Right lung (tissue), 10 donors: ENCODE results near the gene PEDS1. TPM values are rescaled to one million over a fixed set of nuclear protein-coding genes. Genes with fewer than 3 reads are reported as not detected.
"Not testable (repeated sequence)": the region's sequence is repeated elsewhere in the genome, so short reads cannot be mapped to it uniquely, and the experiment has no call there.

Source experiments
- DNase-seq, 2 donors: peaks; one replicate each; pipeline ENCODE4 v3.0.0-alpha.2; 2013
- long read RNA-seq, 8 donors: transcript quantifications; one replicate each; lab custom pipeline, GENCODE V29; 2026
- polyA plus RNA-seq, 5 donors: library from polyadenylated mRNA; unstranded; fragments of 120-200 nt; gene quantifications; one replicate each; pipeline versions ENCODE4 v1.2.1 to v1.2.3, GENCODE V29; 2013; ENCODE audit warnings: inconsistent platforms in 1 of 5, low replicate concordance in 1 of 5; ENCODE audit not compliant: insufficient read length in 5 of 5, insufficient read depth in 1 of 5

Gene PEDS1
- 10 to 100 TPM; 26.5 to 37.4 (median 27.5) TPM for polyA plus RNA-seq
- long read RNA-seq, donor 1, full-length matches to known transcripts = 16 of 16 reads
- long read RNA-seq, donor 1, partial matches to known transcripts = 0 of 16 reads
- long read RNA-seq, donor 1, other reads (novel, unspliced or antisense) = 0 of 16 reads
- long read RNA-seq, donor 2, full-length matches to known transcripts = 8 of 8 reads
- long read RNA-seq, donor 2, partial matches to known transcripts = 0 of 8 reads
- long read RNA-seq, donor 2, other reads (novel, unspliced or antisense) = 0 of 8 reads
- long read RNA-seq, donor 3, full-length matches to known transcripts = 9 of 9 reads
- long read RNA-seq, donor 3, partial matches to known transcripts = 0 of 9 reads
- long read RNA-seq, donor 3, other reads (novel, unspliced or antisense) = 0 of 9 reads
- long read RNA-seq, donor 4, full-length matches to known transcripts = 2 of 2 reads
- long read RNA-seq, donor 4, partial matches to known transcripts = 0 of 2 reads
- long read RNA-seq, donor 4, other reads (novel, unspliced or antisense) = 0 of 2 reads
- long read RNA-seq, donor 5, full-length matches to known transcripts = 7 of 7 reads
- long read RNA-seq, donor 5, partial matches to known transcripts = 0 of 7 reads
- long read RNA-seq, donor 5, other reads (novel, unspliced or antisense) = 0 of 7 reads
- long read RNA-seq, donor 6, full-length matches to known transcripts = 10 of 10 reads
- long read RNA-seq, donor 6, partial matches to known transcripts = 0 of 10 reads
- long read RNA-seq, donor 6, other reads (novel, unspliced or antisense) = 0 of 10 reads
- long read RNA-seq, donor 7, full-length matches to known transcripts = 8 of 14 reads
- long read RNA-seq, donor 7, partial matches to known transcripts = 6 of 14 reads
- long read RNA-seq, donor 7, other reads (novel, unspliced or antisense) = 0 of 14 reads
- long read RNA-seq, donor 8, full-length matches to known transcripts = 3 of 3 reads
- long read RNA-seq, donor 8, partial matches to known transcripts = 0 of 3 reads
- long read RNA-seq, donor 8, other reads (novel, unspliced or antisense) = 0 of 3 reads

DNA sequence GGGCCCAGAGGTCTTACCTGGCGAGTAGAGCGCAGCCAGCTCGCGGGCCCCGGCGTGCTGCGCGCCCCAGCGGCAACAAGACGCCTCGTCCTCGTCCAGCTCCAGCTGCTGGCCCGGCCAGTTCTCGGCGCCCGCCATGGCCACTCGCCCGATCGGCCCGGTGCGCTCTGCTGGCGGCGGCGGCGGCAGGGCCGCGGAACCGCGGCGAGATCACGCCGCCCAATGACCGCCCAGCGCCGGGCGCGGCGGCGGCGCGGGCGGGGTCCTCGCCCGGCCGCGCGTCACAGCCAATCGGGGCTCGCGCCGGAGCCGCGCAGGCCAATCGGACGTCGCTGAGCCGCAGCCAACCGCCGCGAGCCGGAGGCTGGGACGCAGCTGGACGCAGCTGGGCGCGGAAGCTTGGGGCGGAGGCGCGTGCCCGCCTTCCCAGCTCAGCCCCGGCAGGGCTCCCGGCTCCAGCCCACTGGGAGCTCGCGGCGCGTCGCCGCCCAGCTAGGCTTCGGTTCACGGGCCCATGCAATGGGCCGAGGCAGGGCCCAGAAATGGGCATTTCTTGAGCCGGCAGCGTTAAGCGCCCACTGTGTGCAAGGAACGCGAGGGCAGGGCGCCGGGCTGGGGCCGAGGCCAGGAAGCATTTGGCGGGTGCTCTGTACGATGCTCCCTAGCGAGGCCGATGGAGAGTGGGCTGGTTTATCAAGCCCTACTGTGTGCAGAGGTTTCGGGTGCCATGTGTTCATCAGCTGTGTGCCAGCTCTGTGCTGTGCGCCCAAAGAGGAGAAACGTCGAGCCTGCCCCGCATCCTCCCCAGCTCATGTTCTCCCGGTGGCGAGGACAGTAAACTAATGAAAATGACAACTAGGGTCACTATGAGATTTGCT, at the start of gene PEDS1:
TSS of gene PEDS1 (minus strand) at position 224 of the 878 bp plus-strand sequence. CDS start at position 138, 86 bp downstream.
- DNase-seq = peak; percentile 94 to 95

- DNase-seq = no peak
These were observed 49.2 kb upstream of the PEDS1 start for GRCh38 chr20:50202677-50203076.

DNA sequence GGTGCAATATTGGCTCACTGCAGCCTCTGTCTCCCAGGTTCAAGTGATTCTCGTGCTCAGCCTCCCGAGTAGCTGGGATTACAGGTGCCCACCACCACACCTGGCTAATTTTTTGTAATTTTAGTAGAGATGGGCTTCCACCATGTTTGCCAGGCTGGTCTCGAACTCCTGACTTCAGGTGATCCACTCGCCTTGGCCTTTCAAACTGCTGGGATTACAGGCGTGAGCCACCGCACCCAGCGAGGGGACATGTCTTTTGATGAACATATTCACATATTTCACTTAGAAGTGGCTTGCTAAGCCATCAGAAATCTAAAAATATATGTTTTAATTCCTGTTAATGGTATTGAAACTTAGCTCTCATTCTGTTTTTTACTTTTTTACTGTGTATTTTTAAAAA, 48.2 kb upstream of the PEDS1 start:
- DNase-seq = not testable (repeated sequence)

DNA sequence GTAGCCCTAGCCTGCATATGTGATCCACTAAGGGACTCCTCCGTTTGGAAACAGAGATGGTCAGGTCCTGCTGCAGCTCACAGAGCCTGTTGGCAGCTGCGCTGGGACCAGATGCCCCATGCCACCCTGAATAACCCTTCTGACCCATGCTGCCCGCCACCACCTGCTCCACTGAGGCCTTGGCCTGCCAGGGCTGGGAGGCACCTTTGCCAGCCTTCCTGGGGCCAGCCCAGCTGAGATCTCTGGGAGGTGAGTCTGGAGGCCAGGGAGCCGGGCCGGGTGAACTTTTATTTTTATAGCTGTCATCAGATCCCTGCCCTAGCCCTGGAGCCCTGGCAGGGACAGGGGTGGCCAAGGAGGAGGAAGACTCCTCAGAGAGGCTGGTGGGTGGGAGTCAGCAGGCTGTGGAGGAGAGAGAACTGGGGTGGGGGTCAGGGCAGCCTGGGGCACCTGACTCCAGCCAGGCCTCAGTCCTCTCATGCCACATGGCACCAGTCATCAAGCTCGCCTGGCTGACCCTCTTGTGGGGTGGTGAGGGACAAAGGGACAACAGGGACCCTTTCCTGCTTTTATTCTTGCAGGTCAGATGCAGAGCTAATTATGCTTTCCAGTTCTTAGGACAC, 47.1 kb upstream of the PEDS1 start:
- no peak for DNase-seq

GRCh38 chr20:50199703-50200102, 46.2 kb upstream of the PEDS1 start:
- no peak for DNase-seq

GRCh38 chr20:50198716-50199115, 45.2 kb upstream of the PEDS1 start:
- DNase-seq = no peak

DNA sequence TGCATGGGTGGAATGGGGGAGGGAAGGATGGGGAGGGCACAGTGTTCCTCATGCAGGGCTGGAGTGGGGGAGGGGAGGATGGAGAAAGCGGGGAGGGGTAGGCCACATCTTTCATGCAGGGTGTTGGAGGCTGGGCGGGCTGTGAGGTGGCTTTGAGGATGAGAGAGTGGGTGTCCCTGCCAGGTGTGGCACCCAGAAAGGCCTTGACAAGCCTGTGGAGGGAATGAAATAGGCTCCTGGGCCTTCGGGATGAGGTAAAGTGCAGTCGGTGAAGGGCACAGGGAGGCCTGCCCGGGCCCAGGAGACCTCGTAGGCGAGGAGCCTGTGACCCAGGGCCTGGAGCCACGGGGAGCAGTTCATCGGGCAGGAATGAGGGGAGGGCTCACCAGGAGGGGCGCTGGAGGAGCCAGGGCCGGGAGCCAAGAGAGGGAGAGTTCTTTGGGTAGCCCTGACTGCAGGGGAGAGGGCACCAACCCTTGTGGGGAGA, 44.7 kb upstream of the PEDS1 start:
- DNase-seq = no peak

DNA sequence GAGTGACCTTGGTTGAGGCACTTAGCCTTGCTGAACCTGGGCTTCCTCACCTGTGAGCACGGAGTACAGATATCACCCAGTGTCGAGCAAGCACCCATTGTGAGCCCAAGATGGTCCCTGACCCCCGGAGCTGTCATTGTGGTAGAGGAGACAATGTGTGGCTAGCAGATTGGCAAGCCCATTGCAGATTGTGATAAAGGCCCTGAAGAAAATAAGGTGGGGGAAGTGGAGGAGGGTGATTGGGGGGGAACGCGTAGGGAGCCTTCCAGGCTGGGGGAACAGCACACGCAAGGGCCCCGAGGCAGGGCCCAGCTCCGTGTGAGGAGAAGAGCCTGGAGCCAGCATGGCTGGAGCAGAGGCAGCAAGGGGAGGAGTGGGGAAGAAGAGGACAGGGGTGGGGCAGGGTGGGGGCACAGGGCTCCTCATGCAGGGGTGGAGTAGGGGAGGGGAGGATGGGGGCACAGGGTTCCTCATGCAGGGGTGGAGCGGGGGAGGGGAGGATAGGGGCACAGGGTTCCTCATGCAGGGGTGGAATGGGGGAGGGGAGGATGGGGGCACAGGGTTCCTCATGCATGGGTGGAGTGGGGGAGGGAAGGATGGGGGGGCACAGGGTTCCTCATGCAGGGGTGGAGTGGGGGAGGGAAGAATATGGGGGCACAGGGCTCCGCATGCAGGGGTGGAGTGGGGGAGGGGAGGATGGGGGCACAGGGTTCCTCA, 44.1 kb upstream of the PEDS1 start:
- no peak for DNase-seq

GRCh38 chr20:50196896-50197295, 43.4 kb upstream of the PEDS1 start:
- DNase-seq = no peak

GRCh38 chr20:50196248-50196647, 42.7 kb upstream of the PEDS1 start:
- DNase-seq = no peak

DNA sequence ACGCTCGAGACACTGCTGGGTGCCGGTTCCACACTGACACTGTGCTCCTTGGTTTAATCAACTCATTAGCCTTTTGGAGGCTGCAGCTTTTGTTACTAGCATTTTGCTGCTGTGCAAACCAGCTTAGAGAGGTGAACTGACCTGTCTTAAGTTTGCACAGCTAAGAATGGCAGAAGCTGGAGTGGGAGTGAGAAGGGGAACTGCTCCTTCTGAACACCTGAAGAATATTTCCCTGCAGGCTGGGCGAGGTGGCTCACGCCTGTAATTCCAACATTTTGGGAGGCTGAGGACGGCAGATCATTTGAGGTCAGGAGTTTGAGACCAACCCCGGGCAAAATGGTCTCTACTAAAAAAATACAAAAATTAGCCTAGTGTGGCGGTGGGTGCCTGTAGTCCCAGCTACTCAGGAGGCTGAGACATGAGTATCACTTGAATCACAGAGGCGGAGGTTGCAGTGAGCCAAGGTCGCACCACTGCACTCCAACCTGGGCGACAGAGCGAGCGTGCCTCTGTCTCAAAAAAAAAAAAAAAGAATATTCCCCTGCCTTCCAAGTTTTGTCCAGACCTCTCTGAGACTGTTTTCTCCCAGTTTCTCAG, 42.1 kb upstream of the PEDS1 start:
- no peak for DNase-seq

DNA sequence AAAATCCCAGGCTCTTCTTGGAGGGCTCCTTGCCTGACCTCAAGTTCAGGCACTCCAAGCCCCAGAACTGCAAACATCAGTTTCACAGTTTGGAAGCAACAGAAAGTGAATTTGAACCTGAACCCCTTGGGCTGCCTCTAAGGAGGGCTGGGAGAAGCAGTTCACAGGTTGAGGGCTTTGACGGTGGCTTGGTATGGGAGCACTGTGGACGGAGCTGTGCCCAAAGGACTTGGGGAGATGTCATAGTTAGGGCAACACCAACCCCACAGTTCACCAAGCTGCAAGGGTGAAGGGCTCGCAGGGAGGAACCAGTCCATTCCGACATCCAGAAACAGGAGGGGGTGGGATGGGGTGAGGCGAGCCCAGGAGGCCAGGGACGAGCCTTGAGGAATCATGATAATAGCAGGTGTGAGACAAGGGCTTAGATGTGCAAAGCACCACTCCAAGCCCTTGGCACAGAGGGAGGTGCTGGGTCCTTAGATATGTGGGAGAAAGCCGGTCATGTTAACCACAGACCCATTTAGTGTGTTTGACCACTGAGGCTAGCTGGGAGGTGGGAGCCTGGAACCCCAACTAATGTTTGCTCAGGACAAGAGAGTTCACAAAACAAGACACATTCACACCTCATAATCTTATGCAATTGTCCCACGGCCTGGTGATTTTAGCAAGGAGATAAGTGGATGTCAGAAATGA, 41.5 kb upstream of the PEDS1 start:
- no peak for DNase-seq

GRCh38 chr20:50194422-50194830, 40.9 kb upstream of the PEDS1 start:
- DNase-seq = no peak

DNA sequence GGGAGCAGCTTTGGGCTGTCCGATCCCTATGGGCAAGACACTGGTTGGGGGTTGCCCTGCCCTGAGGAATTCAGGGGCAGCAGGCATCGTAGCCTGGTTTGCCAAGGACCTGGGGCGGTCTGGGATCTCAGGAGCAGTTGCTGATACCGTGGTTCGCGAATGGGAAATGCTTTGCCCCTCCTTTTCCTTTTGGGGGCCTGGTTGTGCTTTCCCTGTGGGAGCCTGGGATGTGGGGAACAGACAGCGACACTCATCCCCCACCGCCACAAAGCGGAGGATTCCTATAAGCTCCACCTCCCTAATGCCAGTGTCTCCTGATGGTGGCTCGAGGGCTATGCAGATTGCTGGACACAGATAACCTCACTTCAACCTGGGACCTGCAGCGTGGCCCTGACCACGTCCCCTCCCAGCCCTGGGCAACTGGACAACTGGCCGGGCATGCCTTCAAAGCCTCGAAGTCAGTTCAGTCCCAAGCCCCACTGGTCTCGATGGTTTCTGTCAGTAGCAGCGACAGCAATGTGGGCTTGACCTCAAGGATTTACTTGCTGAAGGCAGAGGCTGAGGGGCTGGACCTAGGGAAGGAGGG, 40.4 kb upstream of the PEDS1 start:
- no peak for DNase-seq

- DNase-seq = no peak
These were observed 39.8 kb upstream of the PEDS1 start for GRCh38 chr20:50193199-50193835.

GRCh38 chr20:50192364-50193198, 39.1 kb upstream of the PEDS1 start:
- peak in 1 of 2 donors; percentile 57 for DNase-seq
